Neural progenitor cell (in vitro differentiated cells): ENCODE results near the gene DOHH. TPM values are rescaled to one million over a fixed set of nuclear protein-coding genes. Genes with fewer than 3 reads are reported as not detected.
"Not testable (repeated sequence)": the region's sequence is repeated elsewhere in the genome, so short reads cannot be mapped to it uniquely, and the experiment has no call there.

Source experiments
- DNase-seq: peaks from one replicate; pipeline ENCODE4 v3.0.0-alpha.2; 2016; ENCODE audit warnings: low spot score
- H2AFZ ChIP-seq: fragments of 200-600 bp; sonication (generic); replicated peaks from 2 replicates; pipeline ENCODE4 v1.6.1; 2016; ENCODE audit warnings: antibody characterized with exemption
- H3F3A ChIP-seq: fragments of 200-600 bp; sonication (generic); 2 replicates; pipeline ENCODE4 v1.6.1; 2016; ENCODE audit warnings: antibody characterized with exemption, low read depth
- H3K27ac ChIP-seq: fragments of 200-600 bp; sonication (generic); 2 replicates; pipeline ENCODE4 v1.5.1; 2016; ENCODE audit warnings: mild to moderate bottlenecking
- H3K27me3 ChIP-seq: fragments of 200-600 bp; sonication (generic); 2 replicates; pipeline ENCODE4 v1.6.1; 2016; ENCODE audit warnings: mild to moderate bottlenecking, moderate library complexity
- H3K36me3 ChIP-seq: fragments of 200-600 bp; sonication (generic); 2 replicates; pipeline ENCODE4 v1.5.1; 2016
- H3K4me1 ChIP-seq: fragments of 200-600 bp; sonication (generic); 2 replicates; pipeline ENCODE4 v1.6.1; 2016; ENCODE audit warnings: mixed run types
- H3K4me2 ChIP-seq: fragments of 200-600 bp; sonication (generic); 2 replicates; pipeline ENCODE4 v1.6.1; 2016
- H3K4me3 ChIP-seq: fragments of 200-600 bp; sonication (generic); 2 replicates; pipeline ENCODE4 v1.5.1; 2016
- H3K79me2 ChIP-seq: fragments of 200-600 bp; sonication (generic); 2 replicates; pipeline ENCODE4 v1.6.1; 2016; ENCODE audit warnings: low read depth
- H3K9ac ChIP-seq: fragments of 200-600 bp; sonication (generic); 2 replicates; pipeline ENCODE4 v1.6.1; 2016
- H3K9me3 ChIP-seq: fragments of 200-600 bp; sonication (generic); 2 replicates; pipeline ENCODE4 v1.5.1; 2016; ENCODE audit warnings: low read depth
- H4K20me1 ChIP-seq: fragments of 200-600 bp; sonication (generic); 2 replicates; pipeline ENCODE4 v1.6.1; 2016; ENCODE audit warnings: low read depth
- H3K27ac Mint-ChIP-seq: 3 replicates; pipeline ENCODE4 v1.8.0; 2021; ENCODE audit warnings: mixed read lengths
- H3K27me3 Mint-ChIP-seq: 2 replicates; pipeline ENCODE4 v1.8.0; 2022; ENCODE audit warnings: low read depth, mild to moderate bottlenecking, inconsistent platforms, moderate library complexity, mixed read lengths; ENCODE audit not compliant: insufficient read depth
- H3K36me3 Mint-ChIP-seq: 3 replicates; pipeline ENCODE4 v1.8.0; 2021; ENCODE audit warnings: mixed read lengths
- H3K4me1 Mint-ChIP-seq: 3 replicates; pipeline ENCODE4 v1.8.0; 2021; ENCODE audit warnings: mixed read lengths
- H3K4me3 Mint-ChIP-seq: 3 replicates; pipeline ENCODE4 v1.8.0; 2021; ENCODE audit warnings: mild to moderate bottlenecking, moderate library complexity, mixed read lengths
- H3K9me3 Mint-ChIP-seq: 3 replicates; pipeline ENCODE4 v1.8.0; 2020; ENCODE audit warnings: mixed read lengths
- EZH2 ChIP-seq: fragments of 200-600 bp; sonication (generic); IDR thresholded peaks from 2 replicates; pipeline ENCODE4 v1.6.1; 2017; ENCODE audit warnings: antibody characterized with exemption, mild to moderate bottlenecking, moderate library complexity
- EZH2phosphoT487 ChIP-seq: fragments of 200-600 bp; sonication (generic); IDR thresholded peaks from 2 replicates; pipeline ENCODE4 v1.6.1; 2017; ENCODE audit warnings: antibody characterized with exemption
- total RNA-seq: library from RNA; depleted of rRNA; stranded (reverse); fragments of >200 nt; gene quantifications from 2 replicates; pipeline ENCODE4 v1.2.3, GENCODE V29; 2015; ENCODE audit warnings: low replicate concordance
- TF ChIP-seq, protein P1 (sequence below): fragments of 200-600 bp; sonication (generic); IDR thresholded peaks from 2 replicates; pipeline ENCODE4 v1.5.1; 2017; ENCODE audit warnings: antibody characterized with exemption, mild to moderate bottlenecking

DOHH gene
- total RNA-seq, 1 donor from 2014 or later = 0.69 TPM

DNA sequence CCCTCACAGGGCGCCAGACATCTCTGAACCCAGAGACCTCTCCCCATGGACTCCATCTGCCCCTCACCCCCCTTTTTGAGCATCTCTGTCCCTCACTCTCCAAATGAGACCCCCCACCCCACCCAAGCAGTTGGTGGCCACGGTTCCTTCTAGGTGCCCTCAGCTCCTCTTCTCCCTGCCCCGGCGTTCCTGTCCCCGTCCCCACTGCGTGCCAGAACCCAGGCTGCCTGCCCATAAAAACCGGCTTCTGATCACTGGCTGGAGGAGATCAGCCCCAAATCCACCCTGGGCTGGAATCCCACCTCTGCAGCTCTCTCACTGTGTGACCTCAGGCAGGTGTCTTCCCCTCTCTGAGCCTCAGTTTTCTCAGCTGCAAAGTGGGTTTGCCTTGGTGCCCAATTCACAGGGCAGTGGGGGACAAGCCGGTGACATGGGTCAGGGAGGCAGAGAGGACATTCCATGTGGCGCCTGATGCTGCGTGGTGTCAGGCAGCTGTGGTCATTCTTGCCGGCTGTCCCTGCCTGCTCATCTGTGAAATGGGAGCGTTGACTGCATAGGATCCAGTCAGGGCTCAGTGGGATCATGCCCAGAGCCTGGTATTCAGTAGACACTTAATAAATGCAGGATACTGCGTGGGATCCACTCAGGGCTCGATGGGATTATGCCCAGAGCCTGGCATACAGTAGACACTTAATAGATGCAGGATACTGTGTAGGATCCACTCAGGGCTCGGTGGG lies 45.6 kb downstream of the DOHH start:
- DNase-seq = no peak
- peaks cover 17% of the 10 kb centered on the region for H3K4me1 Mint-ChIP-seq
- H3K27me3 ChIP-seq = peaks cover 30% of the 10 kb centered on the region
- no peaks in the 10 kb centered on the region for H3K9me3 ChIP-seq
- H3K4me3 ChIP-seq = no peak overlapping the region
- H3K27me3 Mint-ChIP-seq = peaks cover 19% of the 10 kb centered on the region
- TF ChIP-seq EZH2phosphoT487 (no peak), EZH2 (no peak)
- TF ChIP-seq, protein P1, sequence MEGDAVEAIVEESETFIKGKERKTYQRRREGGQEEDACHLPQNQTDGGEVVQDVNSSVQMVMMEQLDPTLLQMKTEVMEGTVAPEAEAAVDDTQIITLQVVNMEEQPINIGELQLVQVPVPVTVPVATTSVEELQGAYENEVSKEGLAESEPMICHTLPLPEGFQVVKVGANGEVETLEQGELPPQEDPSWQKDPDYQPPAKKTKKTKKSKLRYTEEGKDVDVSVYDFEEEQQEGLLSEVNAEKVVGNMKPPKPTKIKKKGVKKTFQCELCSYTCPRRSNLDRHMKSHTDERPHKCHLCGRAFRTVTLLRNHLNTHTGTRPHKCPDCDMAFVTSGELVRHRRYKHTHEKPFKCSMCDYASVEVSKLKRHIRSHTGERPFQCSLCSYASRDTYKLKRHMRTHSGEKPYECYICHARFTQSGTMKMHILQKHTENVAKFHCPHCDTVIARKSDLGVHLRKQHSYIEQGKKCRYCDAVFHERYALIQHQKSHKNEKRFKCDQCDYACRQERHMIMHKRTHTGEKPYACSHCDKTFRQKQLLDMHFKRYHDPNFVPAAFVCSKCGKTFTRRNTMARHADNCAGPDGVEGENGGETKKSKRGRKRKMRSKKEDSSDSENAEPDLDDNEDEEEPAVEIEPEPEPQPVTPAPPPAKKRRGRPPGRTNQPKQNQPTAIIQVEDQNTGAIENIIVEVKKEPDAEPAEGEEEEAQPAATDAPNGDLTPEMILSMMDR = no peak
- H3K9me3 Mint-ChIP-seq = no peaks in the 10 kb centered on the region
- peaks cover 13% of the 10 kb centered on the region for H3F3A ChIP-seq
- H3K4me1 ChIP-seq = peaks cover 26% of the 10 kb centered on the region
- no peak overlapping the region for H3K27ac Mint-ChIP-seq
- H3K9ac ChIP-seq = no peak overlapping the region
- H2AFZ ChIP-seq = no peak overlapping the region
- no peaks in the 10 kb centered on the region for H4K20me1 ChIP-seq
- H3K36me3 Mint-ChIP-seq = no peaks in the 10 kb centered on the region
- H3K79me2 ChIP-seq = no peaks in the 10 kb centered on the region
- no peaks in the 10 kb centered on the region for H3K36me3 ChIP-seq
- H3K27ac ChIP-seq = no peak overlapping the region
- H3K4me2 ChIP-seq = no peak overlapping the region
- H3K4me3 Mint-ChIP-seq = no peak overlapping the region

GRCh38 chr19:3453840-3454239 lies 46.6 kb downstream of the DOHH start:
- Histone ChIP-seq H3K9ac (no peak overlapping the region), H3F3A (peaks cover 13% of the 10 kb centered on the region), H3K4me3 (no peak overlapping the region), H3K27me3 (peaks cover 20% of the 10 kb centered on the region), H3K79me2 (no peaks in the 10 kb centered on the region), H3K4me2 (no peak overlapping the region), H3K9me3 (no peaks in the 10 kb centered on the region), H3K4me1 (peaks cover 21% of the 10 kb centered on the region), H3K27ac (no peak overlapping the region), H3K36me3 (no peaks in the 10 kb centered on the region), H4K20me1 (no peaks in the 10 kb centered on the region), H2AFZ (no peak overlapping the region)
- no peak overlapping the region for H3K4me3 Mint-ChIP-seq
- peaks cover 13% of the 10 kb centered on the region for H3K27me3 Mint-ChIP-seq
- H3K27ac Mint-ChIP-seq = no peak overlapping the region
- H3K36me3 Mint-ChIP-seq = no peaks in the 10 kb centered on the region
- H3K9me3 Mint-ChIP-seq = no peaks in the 10 kb centered on the region
- H3K4me1 Mint-ChIP-seq = peaks cover 13% of the 10 kb centered on the region
- TF ChIP-seq, protein P1 = no peak
- TF ChIP-seq EZH2phosphoT487 = no peak
- no peak for TF ChIP-seq EZH2
- no peak for DNase-seq

GRCh38 chr19:3452942-3453214 lies 47.6 kb downstream of the DOHH start:
- H3K4me3 ChIP-seq, H3K4me3 Mint-ChIP-seq, H3F3A ChIP-seq, H3K36me3 ChIP-seq, H3K36me3 Mint-ChIP-seq, H2AFZ ChIP-seq, H4K20me1 ChIP-seq, H3K9me3 Mint-ChIP-seq, DNase-seq, H3K9me3 ChIP-seq, H3K27ac Mint-ChIP-seq, H3K9ac ChIP-seq, H3K4me2 ChIP-seq, H3K4me1 Mint-ChIP-seq, H3K79me2 ChIP-seq, H3K27ac ChIP-seq: not testable (repeated sequence)
- peaks cover 13% of the 10 kb centered on the region for H3K4me1 ChIP-seq
- peaks cover 10% of the 10 kb centered on the region for H3K27me3 ChIP-seq
- peaks cover 14% of the 10 kb centered on the region for H3K27me3 Mint-ChIP-seq

DNA sequence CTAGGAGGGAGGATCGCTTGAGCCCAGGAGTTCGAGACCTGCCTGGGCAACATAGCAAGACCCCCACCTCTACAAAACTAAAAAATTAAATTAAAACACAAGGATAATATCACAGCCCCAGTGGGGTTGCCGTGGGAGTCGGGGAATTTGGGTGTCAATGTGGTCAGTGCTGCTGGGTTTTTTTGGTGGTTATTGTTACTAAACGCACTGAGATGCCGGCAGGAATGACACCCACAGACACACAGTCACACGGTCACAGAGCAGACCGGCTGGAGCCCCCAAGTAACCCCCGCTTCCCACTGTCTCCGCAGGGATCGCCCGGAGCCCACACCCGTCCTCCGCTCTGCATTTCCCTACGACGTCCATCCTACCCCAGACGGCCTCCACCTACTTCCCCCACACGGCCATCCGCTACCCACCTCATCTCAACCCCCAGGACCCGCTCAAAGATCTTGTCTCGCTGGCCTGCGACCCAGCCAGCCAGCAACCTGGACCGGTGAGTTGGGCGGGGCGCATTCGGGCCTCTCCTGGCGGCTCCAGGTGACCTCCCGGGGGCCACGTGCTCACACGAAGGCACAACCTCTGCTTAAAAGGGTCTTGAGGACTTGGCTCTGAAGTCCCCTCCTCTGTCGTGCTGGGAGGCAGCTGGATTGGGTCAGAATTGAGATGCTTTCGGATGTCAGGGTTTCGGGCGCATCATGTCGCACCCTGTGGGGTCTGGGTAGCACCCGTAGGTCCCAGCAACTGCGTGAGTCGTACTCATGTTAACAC lies 48.1 kb downstream of the DOHH start:
- H3K4me1 ChIP-seq = peaks cover 7% of the 10 kb centered on the region
- no peaks in the 10 kb centered on the region for H3K9me3 Mint-ChIP-seq
- H3K4me3 ChIP-seq = no peak overlapping the region
- H3K79me2 ChIP-seq = no peaks in the 10 kb centered on the region
- no peak overlapping the region for H3K4me3 Mint-ChIP-seq
- peaks cover 2% of the 10 kb centered on the region for H3F3A ChIP-seq
- H3K27ac Mint-ChIP-seq = no peak overlapping the region
- peaks cover 5% of the 10 kb centered on the region for H3K27me3 ChIP-seq
- H3K27ac ChIP-seq = no peak overlapping the region
- no peaks in the 10 kb centered on the region for H3K36me3 ChIP-seq
- H3K4me1 Mint-ChIP-seq = peaks cover 6% of the 10 kb centered on the region
- H3K36me3 Mint-ChIP-seq = no peaks in the 10 kb centered on the region
- H3K9ac ChIP-seq = no peak overlapping the region
- TF ChIP-seq EZH2phosphoT487 = no peak
- no peak for TF ChIP-seq EZH2
- TF ChIP-seq, protein P1 = no peak
- DNase-seq = no peak
- no peak overlapping the region for H2AFZ ChIP-seq
- H4K20me1 ChIP-seq = no peaks in the 10 kb centered on the region
- no peaks in the 10 kb centered on the region for H3K9me3 ChIP-seq
- H3K4me2 ChIP-seq = no peak overlapping the region
- peaks cover 18% of the 10 kb centered on the region for H3K27me3 Mint-ChIP-seq
